ENCODE measurements around the gene LRMDA.

GRCh38 chr10:76319661-76320060 lies 888.2 kb downstream of the LRMDA start:
- TF ChIP-seq CTCF (IDR thresholded peaks at IDR 0.05) (no peak), POLR2A (IDR thresholded peaks at IDR 0.05) (no peak)
